Brain microvascular endothelial cell (primary cell): ENCODE measurements around the gene POLR2F.

Experiments
- DNase-seq: peaks from one replicate; pipeline ENCODE4 v3.0.0-alpha.2; 2020
- H3K27ac ChIP-seq: fragments of 250-450 bp; sonication (Bioruptor Pico); 2 replicates; pipeline ENCODE4 v1.5.1; 2020; ENCODE audit warnings: mild to moderate bottlenecking, moderate library complexity
- H3K27me3 ChIP-seq: fragments of 250-450 bp; sonication (Bioruptor Pico); replicated peaks from 2 replicates; pipeline ENCODE4 v1.5.1; 2020; ENCODE audit warnings: mild to moderate bottlenecking
- H3K36me3 ChIP-seq: fragments of 250-450 bp; sonication (Bioruptor Pico); replicated peaks from 2 replicates; pipeline ENCODE4 v1.5.1; 2020; ENCODE audit warnings: mild to moderate bottlenecking
- H3K4me3 ChIP-seq: 2 replicates; pipeline ENCODE4 v1.5.1; 2011; ENCODE audit warnings: low read depth, mild to moderate bottlenecking, control low read depth, low read length, moderate library complexity
- CTCF ChIP-seq: IDR thresholded peaks from 2 replicates; pipeline ENCODE4 v1.5.1; 2011; ENCODE audit warnings: low read depth, mild to moderate bottlenecking, moderate library complexity, low read length, control low read depth, inconsistent platforms; ENCODE audit errors: missing control alignments
- in situ Hi-C: cut with HindIII; loops from 2 replicates; pipeline ENCODE4 v1.10.0; 2017; ENCODE audit warnings: low sequenced_read_pairs, low pct_ligation_motif_present

POLR2F gene

DNA sequence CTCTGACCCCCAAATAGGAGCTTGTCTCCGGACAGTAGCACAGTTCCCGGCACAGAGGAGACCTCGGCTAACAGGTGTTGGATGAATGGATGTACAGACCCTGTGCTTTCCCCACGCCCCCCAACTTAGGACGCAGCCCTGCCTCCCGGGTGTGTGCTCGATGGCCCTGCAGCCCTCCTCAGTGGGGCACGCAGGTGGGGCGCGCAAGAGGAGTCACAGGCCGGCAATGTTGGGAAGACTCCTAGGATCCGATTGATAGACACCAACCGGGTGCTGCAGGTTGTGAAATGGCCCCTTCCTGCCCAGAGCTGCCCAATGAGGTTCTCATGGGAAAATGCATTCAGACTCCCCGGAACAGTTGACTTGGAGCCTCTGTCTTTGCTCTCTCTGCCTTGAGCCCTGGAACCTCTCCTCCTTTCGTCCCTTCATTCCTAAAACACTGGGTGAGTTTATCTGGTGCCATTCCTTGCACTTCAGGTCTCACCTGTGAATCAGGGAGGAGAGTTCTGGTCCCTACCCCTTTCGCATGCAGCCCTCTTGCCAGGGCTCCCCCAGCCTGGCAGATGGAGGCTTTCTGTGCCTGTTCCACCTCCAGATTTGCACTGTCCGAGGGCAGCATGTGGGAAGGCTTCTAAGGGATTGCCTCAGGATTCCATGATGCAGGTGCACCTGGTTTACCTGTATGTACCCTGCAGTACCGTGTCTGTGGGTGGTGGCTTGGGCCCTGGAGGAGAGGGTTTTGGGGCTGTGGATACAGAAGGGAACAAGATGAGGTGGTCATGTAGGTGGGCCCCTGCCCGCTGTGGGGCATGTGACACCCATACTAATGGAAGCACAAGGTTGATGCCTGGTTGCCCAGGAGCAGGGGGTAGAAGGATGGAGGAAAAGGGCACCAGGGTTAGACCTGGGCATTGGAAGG lies 46.2 kb upstream of the POLR2F start:
- Histone ChIP-seq H3K27me3 (no peaks in the 10 kb centered on the region), H3K36me3 (peaks cover 8% of the 10 kb centered on the region), H3K4me3 (peak overlapping the region; percentile 69), H3K27ac (peak overlapping the region; percentile 95)
- in situ Hi-C loops = no loop called here
- TF ChIP-seq CTCF = no peak
- no peak for DNase-seq

- in situ Hi-C loops = no loop called here
- no peak for DNase-seq
- Histone ChIP-seq H3K4me3 (no peak overlapping the region), H3K27ac (no peak overlapping the region), H3K27me3 (no peaks in the 10 kb centered on the region), H3K36me3 (peaks cover 27% of the 10 kb centered on the region)
- TF ChIP-seq CTCF = no peak
These were observed 43.7 kb upstream of the POLR2F start for GRCh38 chr22:37909766-37910165.

DNA sequence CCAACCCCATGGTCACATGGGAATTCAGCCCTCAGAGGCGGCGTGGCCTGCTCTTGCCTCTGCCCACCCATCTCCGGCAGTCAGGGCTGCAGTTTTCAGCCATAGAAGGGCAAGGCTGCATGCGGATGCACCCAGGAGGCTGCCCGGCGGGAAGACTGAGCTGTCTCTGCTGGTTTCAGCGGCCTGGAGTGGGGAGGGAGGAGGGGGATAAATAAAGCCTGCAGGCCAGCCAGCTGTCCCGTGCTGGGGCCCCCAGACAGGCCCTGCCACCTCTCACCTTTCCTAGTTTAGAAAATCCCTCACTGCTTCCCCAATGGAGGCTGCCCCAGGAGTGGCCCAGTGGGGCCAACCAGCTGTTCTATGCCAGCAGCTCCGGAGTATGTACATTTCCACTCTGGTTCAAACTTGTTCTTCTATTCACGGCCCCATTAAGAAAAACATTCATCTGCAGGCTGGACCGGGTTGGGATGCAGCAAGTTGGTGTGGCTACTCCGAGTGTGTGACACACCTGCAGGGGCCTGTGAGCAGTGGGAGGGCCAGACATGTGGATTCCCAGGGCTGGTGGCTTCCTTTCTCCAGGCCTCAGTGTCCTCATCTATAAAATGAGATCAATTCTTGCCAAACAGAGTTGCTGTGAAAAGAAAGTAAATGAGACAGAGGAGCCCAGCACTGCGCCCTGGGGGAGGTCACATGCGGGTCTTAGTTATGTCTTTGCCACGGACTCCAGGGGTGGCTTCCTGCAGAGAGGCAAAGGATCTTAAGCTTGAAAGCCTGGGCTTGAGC lies 42.4 kb upstream of the POLR2F start:
- no peak for TF ChIP-seq CTCF
- H3K4me3 ChIP-seq = no peak overlapping the region
- H3K36me3 ChIP-seq = peaks cover 36% of the 10 kb centered on the region
- in situ Hi-C loops = no loop called here
- DNase-seq = no peak
- no peaks in the 10 kb centered on the region for H3K27me3 ChIP-seq
- H3K27ac ChIP-seq = no peak overlapping the region

DNA sequence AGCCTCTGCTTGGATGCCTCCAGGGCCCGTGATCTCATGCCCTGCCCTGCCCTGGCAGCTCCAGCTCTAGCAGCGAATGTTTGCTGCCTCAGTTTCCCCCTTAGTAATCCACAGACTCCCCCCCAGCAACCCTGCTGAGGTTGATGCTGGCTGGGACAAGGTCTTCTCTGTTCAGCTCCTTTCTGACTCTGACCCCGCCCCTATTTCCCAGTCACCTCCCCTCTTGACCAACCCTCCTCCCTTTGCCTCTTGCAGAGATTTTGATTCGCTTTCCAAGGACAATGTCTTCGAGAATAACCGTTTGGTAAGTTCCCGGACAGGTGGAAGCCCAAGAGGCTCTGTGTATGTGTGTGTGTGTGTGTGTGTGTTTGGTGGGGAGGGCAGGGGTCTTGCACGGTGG lies 41.8 kb upstream of the POLR2F start:
- H3K4me3 ChIP-seq = no peak overlapping the region
- in situ Hi-C loops = no loop called here
- H3K36me3 ChIP-seq = peaks cover 42% of the 10 kb centered on the region
- DNase-seq = no peak
- no peaks in the 10 kb centered on the region for H3K27me3 ChIP-seq
- H3K27ac ChIP-seq = no peak overlapping the region
- TF ChIP-seq CTCF = no peak

- in situ Hi-C loops = no loop called here
- H3K36me3 ChIP-seq = peaks cover 47% of the 10 kb centered on the region
- TF ChIP-seq CTCF = no peak
- no peak overlapping the region for H3K27ac ChIP-seq
- no peak for DNase-seq
- no peak overlapping the region for H3K4me3 ChIP-seq
- no peaks in the 10 kb centered on the region for H3K27me3 ChIP-seq
These were observed 41.3 kb upstream of the POLR2F start for GRCh38 chr22:37912171-37912570.
